Transverse colon (tissue), 4 donors: Measurements from ENCODE around the gene RNF5. TPM values are rescaled to one million over a fixed set of nuclear protein-coding genes. Genes with fewer than 3 reads are reported as not detected.

Experiments used
- DNase-seq: peaks from one replicate; pipeline ENCODE4 v3.0.0-alpha.2; 2019
- H3K27ac ChIP-seq, 4 donors: fragments of 200-600 bp; sonication (generic); 2 replicates each; pipeline ENCODE4 v1.5.1; 2016 to 2018; ENCODE audit warnings: inconsistent platforms in 4 of 4
- H3K27me3 ChIP-seq: fragments of 200-600 bp; sonication (generic); 2 replicates; pipeline ENCODE4 v1.5.1; 2017; ENCODE audit warnings: inconsistent platforms
- H3K36me3 ChIP-seq, 4 donors: fragments of 200-600 bp; sonication (generic); 2 replicates each; pipeline ENCODE4 v1.5.1; 2017 to 2019; ENCODE audit warnings: inconsistent platforms in 4 of 4
- H3K4me1 ChIP-seq, 4 donors: fragments of 200-600 bp; sonication (generic); 2 replicates each; pipeline ENCODE4 v1.5.1; 2017 to 2020; ENCODE audit warnings: inconsistent platforms in 4 of 4
- H3K4me3 ChIP-seq, 4 donors: fragments of 200-600 bp; sonication (generic); 1 replicate in 1 of 4; 2 replicates in 3 of 4; pipeline versions ENCODE4 v1.5.1 to v1.6.1; 2017 to 2019; ENCODE audit warnings: inconsistent platforms in 4 of 4
- H3K9me3 ChIP-seq, 2 donors: fragments of 200-600 bp; sonication (generic); 2 replicates each; pipeline ENCODE4 v1.5.1; 2017 to 2019; ENCODE audit warnings: inconsistent platforms in 2 of 2
- CTCF ChIP-seq, 5 experiments: fragments of 200-600 bp in 3 of 5; fragments of 450-650 bp in 2 of 5; sonication (generic) in 3 of 5; IDR thresholded peaks; 1 replicate in 2 of 5; 2 replicates in 3 of 5; pipeline ENCODE4 v1.5.1; 2016 to 2017; ENCODE audit warnings: antibody characterized with exemption in 5 of 5, inconsistent platforms in 3 of 5, mild to moderate bottlenecking in 2 of 5, moderate library complexity in 1 of 5
- EP300 ChIP-seq: sonication (generic); formaldehyde crosslinking; IDR thresholded peaks from one replicate; pipeline ENCODE4 v1.6.1; 2017; ENCODE audit warnings: antibody characterized with exemption, low read depth
- POLR2A ChIP-seq: fragments of 450-650 bp; IDR thresholded peaks from one replicate; pipeline ENCODE4 v1.6.1; 2016; ENCODE audit warnings: antibody characterized with exemption, mild to moderate bottlenecking, moderate library complexity
- POLR2AphosphoS5 ChIP-seq, 3 donors: sonication (generic); formaldehyde crosslinking; IDR thresholded peaks; one replicate each; pipeline ENCODE4 v1.6.1; 2016; ENCODE audit warnings: antibody characterized with exemption in 3 of 3
- WGBS, 2 donors: methylation state at CpG; one replicate each; pipeline ENCODE4 v1.1.5; 2018; ENCODE audit warnings: low coverage in 1 of 2; 5-methylcytosine and 5-hydroxymethylcytosine counted together
- in situ Hi-C, 4 donors: fragments of 200-750 bp; cut with MboI; loops; one replicate each; pipeline versions ENCODE4 v1.15.0 to v1.15.1; 2017; ENCODE audit warnings: low sequenced_read_pairs in 3 of 4, low pct_ligation_motif_present in 1 of 4, low pct_unique_long_range_greater_than_20kb in 1 of 4
- intact Hi-C: fragments of 100-400 bp; cut with DNase I; formaldehyde crosslinking; loops from one replicate; pipeline ENCODE4 v1.15.1; 2023; ENCODE audit warnings: low total_unique reads
- total RNA-seq, 4 donors: library from RNA; depleted of rRNA; stranded (reverse); fragments of >200 nt; gene quantifications; one replicate each; pipeline ENCODE4 v1.1.0, GENCODE V29; 2016

Gene RNF5
- total RNA-seq, 4 donors from 2014 or later, result 36.0 to 212 (median 120) TPM

- Histone ChIP-seq H3K36me3 (peaks cover 0 to 12% (median 0%) of the 10 kb centered on the region in 4 donors), H3K27ac (no peak overlapping the region), H3K4me3 (no peak overlapping the region), H3K4me1 (peaks cover 0 to 11% (median 2%) of the 10 kb centered on the region in 4 donors), H3K27me3 (no peaks in the 10 kb centered on the region), H3K9me3 (no peaks in the 10 kb centered on the region)
- TF ChIP-seq POLR2A (no peak), CTCF (IDR thresholded peaks at IDR 0.05) (no peak), EP300 (no peak), POLR2AphosphoS5 (IDR thresholded peaks at IDR 0.05) (no peak)
- in situ Hi-C loops, result no loop called here
- intact Hi-C loops, result no loop called here
- 76% methylated on average over 11 of the region's 11 CpGs; no CpG with 5 or more reads in 1 of the 2 donors for WGBS, 2 donors
- no peak for DNase-seq
Observed at GRCh38 chr6:32168807-32169591, 9.2 kb upstream of the RNF5 start.

GRCh38 chr6:32170294-32170693 lies 7.9 kb upstream of the RNF5 start:
- Histone ChIP-seq H3K4me3 (no peak overlapping the region), H3K36me3 (peaks cover 0 to 12% (median 0%) of the 10 kb centered on the region in 4 donors), H3K4me1 (peaks cover 6 to 22% (median 9%) of the 10 kb centered on the region in 4 donors), H3K27me3 (no peaks in the 10 kb centered on the region), H3K27ac (no peak overlapping the region), H3K9me3 (no peaks in the 10 kb centered on the region)
- intact Hi-C loops, result no loop called here
- in situ Hi-C loops, result no loop called here
- 80 to 97% methylated on average over 4 to 11 of the region's 11 CpGs for WGBS, 2 donors
- TF ChIP-seq POLR2AphosphoS5 (IDR thresholded peaks at IDR 0.05), result no peak
- no peak for TF ChIP-seq EP300
- no peak for TF ChIP-seq POLR2A
- TF ChIP-seq CTCF (IDR thresholded peaks at IDR 0.05), result no peak
- no peak for DNase-seq

- DNase-seq, result no peak
- no peak overlapping the region for H3K4me3 ChIP-seq
- no peaks in the 10 kb centered on the region for H3K27me3 ChIP-seq
- intact Hi-C loops, result no loop called here
- no peak overlapping the region for H3K27ac ChIP-seq
- H3K9me3 ChIP-seq, result no peaks in the 10 kb centered on the region
- in situ Hi-C loops, result no loop called here
- TF ChIP-seq EP300, result no peak
- TF ChIP-seq POLR2AphosphoS5 (IDR thresholded peaks at IDR 0.05), result no peak
- no peak for TF ChIP-seq CTCF (IDR thresholded peaks at IDR 0.05)
- TF ChIP-seq POLR2A, result no peak
- H3K4me1 ChIP-seq, result peaks cover 8 to 26% (median 13%) of the 10 kb centered on the region in 4 donors
- H3K36me3 ChIP-seq, result peaks cover 0 to 12% (median 0%) of the 10 kb centered on the region in 4 donors
- WGBS, 2 donors, result 99 to 100% methylated on average over 4 to 6 of the region's 6 CpGs
Observed at GRCh38 chr6:32171234-32171633, 7.0 kb upstream of the RNF5 start.

- in situ Hi-C loops (no loop called here), intact Hi-C loops (no loop called here)
- Histone ChIP-seq H3K27ac (no peak overlapping the region), H3K36me3 (peaks cover 0 to 6% (median 0%) of the 10 kb centered on the region in 4 donors), H3K27me3 (no peaks in the 10 kb centered on the region), H3K4me3 (no peak overlapping the region), H3K9me3 (no peaks in the 10 kb centered on the region), H3K4me1 (peaks cover 15 to 36% (median 25%) of the 10 kb centered on the region in 4 donors)
- no peak for TF ChIP-seq POLR2A
- DNase-seq, result no peak
- WGBS, 2 donors, result 68 to 86% methylated on average over 3 to 4 of the region's 4 CpGs
Observed at GRCh38 chr6:32173051-32173727, 5.0 kb upstream of the RNF5 start.
